HCT116 (cell line): ENCODE results near the gene CPEB3. TPM values are rescaled to one million over a fixed set of nuclear protein-coding genes. Genes with fewer than 3 reads are reported as not detected.

ENCODE experiments used
- ATAC-seq: fragments of 200-7000 bp; cut with Tn5 transposase; 2 replicates; pipeline ENCODE4 v1.9.1; 2020; ENCODE audit warnings: mild to moderate bottlenecking, moderate library complexity
- BruUV-seq: library from RNA; stranded (reverse); fragments of 400-500 nt; replicated peaks from 2 replicates; lab custom pipeline; 2021; lab: Mats Ljungman, UMichigan
- CTCF ChIA-PET: fragments of 300-600 bp; sonication (Branson Sonifier 250); formaldehyde crosslinking; loops from one replicate; lab custom pipeline; 2021; ENCODE audit warnings: antibody characterized with exemption; lab: Charles Lee
- POLR2A ChIA-PET: fragments of 300-600, 350-600 bp; sonication (Branson Sonifier 250); formaldehyde crosslinking; loops from one replicate; lab custom pipeline; 2021; ENCODE audit warnings: antibody characterized with exemption; lab: Charles Lee
- RAD21 ChIA-PET, 2 experiments: fragments of 300-600 bp; sonication (Branson Sonifier 250); formaldehyde crosslinking; loops; one replicate each; lab custom pipeline; 2023; ENCODE audit warnings: low total read pairs in 2 of 2; ENCODE audit not compliant: uncharacterized antibody in 2 of 2, unreplicated experiment in 2 of 2, low non-redundant PET in 1 of 2; lab: Charles Lee
- DNase-seq: peaks from one replicate; pipeline ENCODE4 v3.0.0-alpha.2; 2010; ENCODE audit warnings: low read depth, low spot score
- H2AFZ ChIP-seq: fragments of 200-600 bp; shearing (Covaris generic), sonication (generic); 2 replicates; pipeline ENCODE4 v1.6.1; 2017; ENCODE audit warnings: low read depth, mixed run types, mixed read lengths, antibody characterized with exemption, low read length; ENCODE audit not compliant: poor library complexity, severe bottlenecking
- H3K27ac ChIP-seq: 2 replicates; pipeline ENCODE4 v1.5.1; 2012; ENCODE audit warnings: low read depth, low read length
- H3K27me3 ChIP-seq: fragments of 200-600 bp; sonication (generic); 2 replicates; pipeline ENCODE4 v1.6.1; 2016; ENCODE audit warnings: mixed run types, low read length, mixed read lengths; ENCODE audit not compliant: insufficient read depth
- H3K36me3 ChIP-seq, 2 experiments: fragments of 200-500 bp in 1 of 2; fragments of 200-600 bp in 1 of 2; sonication (Bioruptor generic) in 1 of 2; sonication (generic) in 1 of 2; 2 replicates each; pipeline versions ENCODE4 v1.5.1 to v1.6.1; 2014 to 2016; ENCODE audit warnings: low read length in 2 of 2, inconsistent platforms in 1 of 2, mixed read lengths in 1 of 2, mixed run types in 1 of 2; ENCODE audit not compliant: insufficient read depth in 2 of 2, control insufficient read depth in 1 of 2
- H3K4me1 ChIP-seq, 2 experiments: fragments of 200-600 bp in 1 of 2; sonication (generic) in 1 of 2; 2 replicates each; pipeline versions ENCODE4 v1.5.1 to v1.6.1; 2012 to 2017; ENCODE audit warnings: low read length in 2 of 2, inconsistent platforms in 1 of 2, mild to moderate bottlenecking in 1 of 2, mixed read lengths in 1 of 2, mixed run types in 1 of 2, moderate library complexity in 1 of 2; ENCODE audit not compliant: insufficient read depth in 2 of 2, control insufficient read depth in 1 of 2
- H3K4me2 ChIP-seq: fragments of 200-600 bp; sonication (generic); 2 replicates; pipeline ENCODE4 v1.6.1; 2017; ENCODE audit warnings: mixed run types, low read length, mixed read lengths
- H3K4me3 ChIP-seq, 2 experiments: fragments of 200-600 bp in 1 of 2; sonication (generic) in 1 of 2; replicated peaks in 1 of 2; 2 replicates each; pipeline ENCODE4 v1.5.1; 2011 to 2016; ENCODE audit warnings: low read length in 2 of 2, control low read depth in 1 of 2, low read depth in 1 of 2, mild to moderate bottlenecking in 1 of 2, mixed read lengths in 1 of 2, mixed run types in 1 of 2
- H3K79me2 ChIP-seq: fragments of 200-600 bp; sonication (generic); 2 replicates; pipeline ENCODE4 v1.6.1; 2017; ENCODE audit warnings: mild to moderate bottlenecking, mixed run types, low read length, moderate library complexity, mixed read lengths; ENCODE audit not compliant: insufficient read depth
- H3K9ac ChIP-seq: fragments of 200-600 bp; sonication (generic); 2 replicates; pipeline ENCODE4 v1.6.1; 2016; ENCODE audit warnings: low read length, mixed read lengths
- H3K9me2 ChIP-seq: fragments of 200-600 bp; sonication (generic), shearing (Covaris generic); 2 replicates; pipeline ENCODE4 v1.6.1; 2017; ENCODE audit warnings: mixed run types, mild to moderate bottlenecking, moderate library complexity; ENCODE audit not compliant: insufficient read depth
- H3K9me3 ChIP-seq, 2 experiments: fragments of 200-500 bp in 1 of 2; fragments of 200-600 bp in 1 of 2; sonication (Bioruptor generic) in 1 of 2; sonication (generic) in 1 of 2; 2 replicates each; pipeline ENCODE4 v1.6.1; 2014 to 2017; ENCODE audit warnings: low read length in 2 of 2, mixed read lengths in 2 of 2, inconsistent platforms in 1 of 2, low read depth in 1 of 2, mild to moderate bottlenecking in 1 of 2, mixed run types in 1 of 2, moderate library complexity in 1 of 2; ENCODE audit not compliant: control insufficient read depth in 1 of 2, insufficient read depth in 1 of 2
- H4K20me1 ChIP-seq: fragments of 200-600 bp; sonication (generic), shearing (Covaris generic); 2 replicates; pipeline ENCODE4 v1.6.1; 2017; ENCODE audit warnings: mixed run types, mild to moderate bottlenecking, moderate library complexity; ENCODE audit not compliant: insufficient read depth
- CBX3 ChIP-seq: IDR thresholded peaks from 2 replicates; pipeline ENCODE4 v1.6.1; 2012; ENCODE audit warnings: low read depth
- CEBPB ChIP-seq: IDR thresholded peaks from 2 replicates; pipeline ENCODE4 v1.6.1; 2012; ENCODE audit warnings: low read depth
- CTCF ChIP-seq, 3 experiments: fragments of 200-600 bp in 1 of 3; sonication (generic) in 1 of 3; IDR thresholded peaks in 2 of 3; conservative IDR thresholded peaks in 1 of 3; 2 replicates each; pipeline ENCODE4 v1.5.1; 2012 to 2017; ENCODE audit warnings: low read depth in 2 of 3, low read length in 2 of 3, antibody characterized with exemption in 1 of 3, borderline replicate concordance in 1 of 3, control low read depth in 1 of 3, mild to moderate bottlenecking in 1 of 3, mixed read lengths in 1 of 3, mixed run types in 1 of 3, moderate library complexity in 1 of 3; ENCODE audit not compliant: insufficient read depth in 1 of 3
- EGR1 ChIP-seq: IDR thresholded peaks from 2 replicates; pipeline ENCODE4 v1.6.1; 2012; ENCODE audit warnings: low read depth
- EZH2phosphoT487 ChIP-seq: fragments of 200-600 bp; IDR thresholded peaks from 2 replicates; pipeline ENCODE4 v1.6.1; 2018; ENCODE audit warnings: antibody characterized with exemption, borderline replicate concordance
- FOSL1 ChIP-seq: IDR thresholded peaks from 2 replicates; pipeline ENCODE4 v1.6.1; 2012; ENCODE audit warnings: low read depth
- JUND ChIP-seq: IDR thresholded peaks from 2 replicates; pipeline ENCODE4 v1.6.1; 2012
- POLR2A ChIP-seq: IDR thresholded peaks from 2 replicates; pipeline ENCODE4 v1.7.0; 2011; ENCODE audit warnings: borderline replicate concordance; ENCODE audit not compliant: insufficient read depth, insufficient read length; ENCODE audit errors: extremely low read depth
- RAD21 ChIP-seq: IDR thresholded peaks from 2 replicates; pipeline ENCODE4 v1.6.1; 2012; ENCODE audit warnings: low read depth, mild to moderate bottlenecking
- REST ChIP-seq: IDR thresholded peaks from 2 replicates; pipeline ENCODE4 v1.6.1; 2012; ENCODE audit warnings: low read depth
- SIN3A ChIP-seq: IDR thresholded peaks from 2 replicates; pipeline ENCODE4 v1.6.1; 2012; ENCODE audit warnings: low read depth
- ZBTB33 ChIP-seq: IDR thresholded peaks from 2 replicates; pipeline ENCODE4 v1.6.1; 2011; ENCODE audit warnings: mild to moderate bottlenecking, low read length, moderate library complexity; ENCODE audit not compliant: insufficient replicate concordance; ENCODE audit errors: extremely low read depth
- intact Hi-C: fragments of 100-400 bp; cut with micrococcal nuclease; formaldehyde crosslinking; loops from 2 replicates; pipeline ENCODE4 v1.10.0; 2022
- total RNA-seq: library from RNA; stranded (reverse); gene quantifications from one replicate; pipeline ENCODE4 v1.2.1, GENCODE V29; 2021; ENCODE audit not compliant: unreplicated experiment
- TF ChIP-seq, protein P1 (sequence below): IDR thresholded peaks from 2 replicates; pipeline ENCODE4 v1.6.1; 2012

The CPEB3 gene
- total RNA-seq, 1 experiment from 2014 or later: 3.0 TPM

- TF ChIP-seq ZBTB33 (no peak), SIN3A (no peak), JUND (no peak), POLR2A (no peak), FOSL1 (no peak)
Observed at GRCh38 chr10:92052741-92053140, 238.1 kb downstream of the CPEB3 start (continued).

- BruUV-seq: no TSS peak
- no peaks in the 10 kb centered on the region for H3K36me3 ChIP-seq
- no peak overlapping the region for H3K9ac ChIP-seq
- ChIA-PET CTCF (no interaction called here), POLR2A (no interaction called here), RAD21 (interaction anchor here in 1 of 2 experiments (0.5 kb wide), 1 partner anchor 49 kb away, joined by 4 read pairs; no protein-coding TSS in a partner anchor)
- ATAC-seq: no peak
- DNase-seq: no peak
- H3K79me2 ChIP-seq: no peaks in the 10 kb centered on the region
- H2AFZ ChIP-seq: no peak overlapping the region
- TF ChIP-seq EGR1: no peak
- TF ChIP-seq JUND: no peak
- TF ChIP-seq RAD21: no peak
- no peak for TF ChIP-seq EZH2phosphoT487
- TF ChIP-seq CEBPB: no peak
- TF ChIP-seq, protein P1, sequence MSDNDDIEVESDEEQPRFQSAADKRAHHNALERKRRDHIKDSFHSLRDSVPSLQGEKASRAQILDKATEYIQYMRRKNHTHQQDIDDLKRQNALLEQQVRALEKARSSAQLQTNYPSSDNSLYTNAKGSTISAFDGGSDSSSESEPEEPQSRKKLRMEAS: no peak
- TF ChIP-seq ZBTB33: no peak
- TF ChIP-seq FOSL1: no peak
- no peak for TF ChIP-seq CBX3
- no peak for TF ChIP-seq REST
- TF ChIP-seq CTCF (IDR thresholded peaks at IDR 0.05 in 2 of 3, conservative IDR thresholded peaks at IDR 0.05 in 1 of 3; ENCODE audit: borderline replicate concordance in 1 of 3, insufficient read depth in 1 of 3, low read depth in 2 of 3, low read length in 2 of 3): no peak
- H3K9me2 ChIP-seq: no peaks in the 10 kb centered on the region
- H4K20me1 ChIP-seq: no peaks in the 10 kb centered on the region
- H3K4me2 ChIP-seq: no peak overlapping the region
- H3K9me3 ChIP-seq: no peaks in the 10 kb centered on the region
- no peaks in the 10 kb centered on the region for H3K27me3 ChIP-seq
- no peak overlapping the region for H3K4me3 ChIP-seq
- intact Hi-C loops: no loop called here
- no peak overlapping the region for H3K27ac ChIP-seq
- H3K4me1 ChIP-seq: no peaks in the 10 kb centered on the region
Observed at GRCh38 chr10:92052088-92052487, 238.8 kb downstream of the CPEB3 start.
